ENCODE data around the gene CLDN17. TPM values are rescaled to one million over a fixed set of nuclear protein-coding genes. Genes with fewer than 3 reads are reported as not detected.

Gene CLDN17
- total and polyA plus RNA-seq, 2 of the 4 experiments (the other 2 are of a cell fraction): not detected

DNA sequence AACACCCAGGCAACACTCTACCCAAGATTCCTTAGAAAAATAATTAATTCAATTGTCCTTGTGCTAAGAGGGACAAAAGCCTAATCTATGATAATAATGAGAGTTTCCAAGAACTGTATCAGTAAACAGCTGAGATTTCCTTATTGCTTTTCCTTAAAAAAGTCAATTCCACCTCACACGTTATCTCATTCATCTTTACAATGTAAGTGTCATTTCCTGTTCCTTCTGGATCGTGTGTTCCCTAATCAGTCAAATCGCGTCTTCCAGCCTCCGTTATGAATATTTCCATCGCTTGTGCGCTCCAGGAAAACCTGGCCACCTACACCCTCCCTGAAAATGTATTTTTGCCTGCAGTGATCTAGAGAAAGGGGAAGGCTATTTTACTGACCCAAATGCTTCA lies 23.9 kb upstream of the CLDN17 start:
- H3K4ac ChIP-seq (ENCODE audit: low read depth, low read length): no peak overlapping the region

More for the DNA sequence above, 23.9 kb upstream of the CLDN17 start:
- Histone ChIP-seq H3K9me1 (ENCODE audit: insufficient read depth, low read length) (no peaks in the 10 kb centered on the region), H3K4me2 (ENCODE audit: low read depth, low read length) (no peak overlapping the region), H3K4me1 (ENCODE audit: control insufficient read depth, insufficient read depth, low read length) (no peaks in the 10 kb centered on the region), H2AK5ac (ENCODE audit: low read depth, low read length) (no peak overlapping the region), H4K5ac (ENCODE audit: low read depth, low read length) (no peak overlapping the region), H3K23ac (ENCODE audit: low read depth, low read length) (no peak overlapping the region), H2BK20ac (ENCODE audit: low read depth, low read length) (no peak overlapping the region), H2BK5ac (ENCODE audit: low read depth, low read length, poor library complexity, severe bottlenecking) (no peak overlapping the region), H3K36me3 (ENCODE audit: control insufficient read depth, insufficient read depth, low read length) (no peaks in the 10 kb centered on the region), H3K4me3 (ENCODE audit: insufficient read depth, low read depth, low read length) (no peak overlapping the region), H2AFZ (replicated peaks; ENCODE audit: low read length, poor library complexity) (no peak overlapping the region), H3K27ac (ENCODE audit: insufficient read depth, low read length) (no peak overlapping the region), H3K18ac (ENCODE audit: low read depth, low read length) (no peak overlapping the region), H2BK15ac (ENCODE audit: low read depth, low read length) (no peak overlapping the region), H4K20me1 (ENCODE audit: insufficient read depth, low read length) (no peaks in the 10 kb centered on the region), H3K9ac (ENCODE audit: low read depth, low read length) (no peak overlapping the region), H3K9me3 (ENCODE audit: control insufficient read depth, insufficient read depth, low read length) (peaks cover 12% of the 10 kb centered on the region), H2AK9ac (replicated peaks; ENCODE audit: low read depth, low read length, poor library complexity) (no peak overlapping the region), H3K14ac (replicated peaks; ENCODE audit: low read depth, low read length) (no peak overlapping the region), H4K8ac (ENCODE audit: low read depth in 2 of 2, low read length in 2 of 2) (no peak overlapping the region), H2BK120ac (ENCODE audit: low read depth, low read length) (no peak overlapping the region), H3K56ac (ENCODE audit: extremely low read depth, insufficient read depth, low read length) (no peak overlapping the region), H3K79me1 (ENCODE audit: low read depth in 1 of 2, low read length in 2 of 2) (no peaks in the 10 kb centered on the region), H4K91ac (ENCODE audit: insufficient read depth, low read depth, low read length) (no peak overlapping the region), H3K27me3 (ENCODE audit: control insufficient read depth, insufficient read depth, low read length) (no peaks in the 10 kb centered on the region)
- in situ Hi-C loops (cut with MboI; ENCODE audit: low sequenced_read_pairs): no loop called here
- WGBS, 2 experiments (ENCODE audit: extremely low coverage in 2 of 2, insufficient read length in 1 of 2): 47% methylated on average over 4 of the region's 7 CpGs; no CpG with 5 or more reads in 1 of the 2 experiments
- intact Hi-C loops (cut with micrococcal nuclease): no loop called here
- POLR2A ChIA-PET (ENCODE audit: unreplicated experiment): no interaction called here
- ATAC-seq (ENCODE audit: low read depth) (no peak), DNase-seq (no peak)
- dilution Hi-C loops (cut with HindIII; ENCODE audit: low sequenced_read_pairs, unreplicated experiment): no loop called here
- BruUV-seq (replicated peaks): no TSS peak
- TF ChIP-seq SMC3 (IDR thresholded peaks at IDR 0.05; ENCODE audit: low read depth, low read length) (no peak), MAZ (IDR thresholded peaks at IDR 0.05; ENCODE audit: borderline replicate concordance, low read depth, low read length) (no peak), FOS (IDR thresholded peaks at IDR 0.05; ENCODE audit: low read depth, low read length) (no peak), CEBPB (IDR thresholded peaks at IDR 0.05; ENCODE audit: low read depth, low read length) (no peak), MXI1 (IDR thresholded peaks at IDR 0.05; ENCODE audit: borderline replicate concordance, low read depth, low read length) (no peak)
- TF ChIP-seq, protein P1, sequence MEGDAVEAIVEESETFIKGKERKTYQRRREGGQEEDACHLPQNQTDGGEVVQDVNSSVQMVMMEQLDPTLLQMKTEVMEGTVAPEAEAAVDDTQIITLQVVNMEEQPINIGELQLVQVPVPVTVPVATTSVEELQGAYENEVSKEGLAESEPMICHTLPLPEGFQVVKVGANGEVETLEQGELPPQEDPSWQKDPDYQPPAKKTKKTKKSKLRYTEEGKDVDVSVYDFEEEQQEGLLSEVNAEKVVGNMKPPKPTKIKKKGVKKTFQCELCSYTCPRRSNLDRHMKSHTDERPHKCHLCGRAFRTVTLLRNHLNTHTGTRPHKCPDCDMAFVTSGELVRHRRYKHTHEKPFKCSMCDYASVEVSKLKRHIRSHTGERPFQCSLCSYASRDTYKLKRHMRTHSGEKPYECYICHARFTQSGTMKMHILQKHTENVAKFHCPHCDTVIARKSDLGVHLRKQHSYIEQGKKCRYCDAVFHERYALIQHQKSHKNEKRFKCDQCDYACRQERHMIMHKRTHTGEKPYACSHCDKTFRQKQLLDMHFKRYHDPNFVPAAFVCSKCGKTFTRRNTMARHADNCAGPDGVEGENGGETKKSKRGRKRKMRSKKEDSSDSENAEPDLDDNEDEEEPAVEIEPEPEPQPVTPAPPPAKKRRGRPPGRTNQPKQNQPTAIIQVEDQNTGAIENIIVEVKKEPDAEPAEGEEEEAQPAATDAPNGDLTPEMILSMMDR (conservative IDR thresholded peaks at IDR 0.05; ENCODE audit: low read depth, low read length): no peak
- CTCF ChIA-PET: no interaction called here
